ENCODE results near the gene LMX1B.

DNA sequence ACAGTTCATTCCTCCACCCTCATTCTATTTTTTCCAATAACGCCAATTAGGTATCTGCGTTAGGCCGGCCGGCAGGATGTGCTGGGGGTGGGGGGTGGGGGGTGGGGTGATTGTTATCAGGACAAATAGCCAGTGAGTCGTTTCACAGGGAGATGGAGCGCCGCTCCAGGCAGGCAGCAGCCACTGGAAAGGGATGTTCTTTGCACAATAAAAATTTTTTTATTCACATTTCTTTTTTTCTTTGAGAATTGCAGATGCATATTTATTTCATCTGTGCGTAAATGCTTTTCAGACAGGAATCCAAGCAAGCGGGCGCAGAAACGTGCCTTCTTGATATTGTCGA lies 4.1 kb downstream of the LMX1B start:
- TF ChIP-seq CTCF (IDR thresholded peaks at IDR 0.05; ENCODE audit: insufficient read depth, low read length, poor library complexity, severe bottlenecking) = no peak
- TF ChIP-seq EZH2phosphoT487 (conservative IDR thresholded peaks at IDR 0.05; ENCODE audit: low read length) = no peak

Measured in SU-DHL-6 (cell line).